Measurements from ENCODE around the gene ABHD14A. TPM values are rescaled to one million over a fixed set of nuclear protein-coding genes. Genes with fewer than 3 reads are reported as not detected.

The ABHD14A gene
- total and polyA plus RNA-seq, 2 of the 13 experiments (the other 11 are each of a cell fraction or from before 2014, with no cell fraction given): 29.5 to 46.9 TPM

DNA sequence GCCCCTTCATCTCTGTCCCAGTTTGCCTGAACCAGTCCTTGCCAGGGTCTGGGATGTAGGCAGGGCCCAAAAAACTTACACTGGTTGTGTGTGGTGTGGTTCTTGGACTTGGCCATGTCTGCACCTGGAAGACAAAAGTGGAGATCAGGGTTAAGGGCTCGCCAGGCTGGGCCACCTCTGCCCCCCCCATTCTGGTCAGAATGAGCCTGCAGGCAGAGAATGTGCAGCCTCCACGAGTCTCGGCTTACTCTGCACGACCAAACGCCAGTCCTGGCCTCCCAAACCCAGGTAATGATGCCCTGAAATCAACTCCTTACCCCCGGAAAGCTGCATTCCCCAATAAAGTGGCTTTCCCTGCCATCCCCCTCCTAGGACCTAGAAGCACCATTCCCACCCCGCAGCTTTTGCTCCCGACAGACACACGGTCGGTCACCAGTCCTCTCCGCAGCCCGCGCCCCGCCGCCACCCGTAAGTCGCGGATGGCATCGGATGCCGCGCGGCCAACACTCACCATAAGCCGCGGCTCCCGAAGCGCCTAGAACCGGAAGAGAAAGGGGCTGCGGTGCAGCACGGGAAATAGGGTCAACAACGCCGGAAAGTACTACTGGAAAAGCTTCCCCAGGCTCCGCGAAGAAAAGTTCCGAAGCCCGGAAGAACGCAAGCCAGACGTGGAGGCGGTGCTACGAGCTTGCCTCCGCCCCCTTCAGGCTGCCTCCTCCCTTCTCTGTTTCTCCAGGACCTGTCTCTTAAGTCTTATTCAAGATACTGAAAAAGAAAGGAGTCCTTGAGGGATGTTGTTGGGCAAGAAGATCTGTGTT, 20.7 kb downstream of the ABHD14A start, which contains the start of gene RPL29 (continued):
- TF ChIP-seq KDM3A (CRISPR knock-in tag; IDR thresholded peaks at IDR 0.05; ENCODE audit: low read depth) (peak; percentile 83), ATF1 (CRISPR knock-in tag; IDR thresholded peaks at IDR 0.05) (no peak), NONO (IDR thresholded peaks at IDR 0.05) (no peak), NONO (CRISPR knock-in tag; conservative IDR thresholded peaks at IDR 0.05) (peak; percentile 97), ZNF251 (CRISPR knock-in tag; IDR thresholded peaks at IDR 0.05) (no peak), BORCS8-MEF2B (CRISPR knock-in tag; IDR thresholded peaks at IDR 0.05) (peak; percentile 96; the same call in 1 of the 2 replicates), ZNF672 (CRISPR knock-in tag; IDR thresholded peaks at IDR 0.05) (no peak), HIVEP1 (CRISPR knock-in tag; IDR thresholded peaks at IDR 0.05) (peak; percentile 68; the same call in 1 of the 2 replicates), ISX (CRISPR knock-in tag; conservative IDR thresholded peaks at IDR 0.05) (no peak; the same call in 1 of the 2 replicates), PPARG (CRISPR knock-in tag; conservative IDR thresholded peaks at IDR 0.05) (peak; percentile 76), MIER2 (CRISPR knock-in tag; IDR thresholded peaks at IDR 0.05) (peak; percentile 72; the same call in 1 of the 2 replicates), ZFP82 (CRISPR knock-in tag; IDR thresholded peaks at IDR 0.05; ENCODE audit: borderline replicate concordance) (no peak)
- TF ChIP-seq, protein P1, sequence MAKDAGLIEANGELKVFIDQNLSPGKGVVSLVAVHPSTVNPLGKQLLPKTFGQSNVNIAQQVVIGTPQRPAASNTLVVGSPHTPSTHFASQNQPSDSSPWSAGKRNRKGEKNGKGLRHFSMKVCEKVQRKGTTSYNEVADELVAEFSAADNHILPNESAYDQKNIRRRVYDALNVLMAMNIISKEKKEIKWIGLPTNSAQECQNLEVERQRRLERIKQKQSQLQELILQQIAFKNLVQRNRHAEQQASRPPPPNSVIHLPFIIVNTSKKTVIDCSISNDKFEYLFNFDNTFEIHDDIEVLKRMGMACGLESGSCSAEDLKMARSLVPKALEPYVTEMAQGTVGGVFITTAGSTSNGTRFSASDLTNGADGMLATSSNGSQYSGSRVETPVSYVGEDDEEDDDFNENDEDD (CRISPR knock-in tag; IDR thresholded peaks at IDR 0.05; ENCODE audit: borderline replicate concordance): peak; percentile 57; the same call in 1 of the 2 replicates
- TF ChIP-seq, protein P2, sequence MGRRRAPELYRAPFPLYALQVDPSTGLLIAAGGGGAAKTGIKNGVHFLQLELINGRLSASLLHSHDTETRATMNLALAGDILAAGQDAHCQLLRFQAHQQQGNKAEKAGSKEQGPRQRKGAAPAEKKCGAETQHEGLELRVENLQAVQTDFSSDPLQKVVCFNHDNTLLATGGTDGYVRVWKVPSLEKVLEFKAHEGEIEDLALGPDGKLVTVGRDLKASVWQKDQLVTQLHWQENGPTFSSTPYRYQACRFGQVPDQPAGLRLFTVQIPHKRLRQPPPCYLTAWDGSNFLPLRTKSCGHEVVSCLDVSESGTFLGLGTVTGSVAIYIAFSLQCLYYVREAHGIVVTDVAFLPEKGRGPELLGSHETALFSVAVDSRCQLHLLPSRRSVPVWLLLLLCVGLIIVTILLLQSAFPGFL (CRISPR knock-in tag; IDR thresholded peaks at IDR 0.05): no peak
- TF ChIP-seq, protein P3, sequence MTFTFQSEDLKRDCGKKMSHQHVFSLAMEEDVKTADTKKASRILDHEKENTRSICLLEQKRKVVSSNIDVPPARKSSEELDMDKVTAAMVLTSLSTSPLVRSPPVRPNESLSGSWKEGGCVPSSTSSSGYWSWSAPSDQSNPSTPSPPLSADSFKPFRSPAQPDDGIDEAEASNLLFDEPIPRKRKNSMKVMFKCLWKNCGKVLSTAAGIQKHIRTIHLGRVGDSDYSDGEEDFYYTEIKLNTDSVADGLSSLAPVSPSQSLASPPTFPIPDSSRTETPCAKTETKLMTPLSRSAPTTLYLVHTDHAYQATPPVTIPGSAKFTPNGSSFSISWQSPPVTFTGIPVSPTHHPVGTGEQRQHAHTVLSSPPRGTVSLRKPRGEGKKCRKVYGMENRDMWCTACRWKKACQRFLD (CRISPR knock-in tag; IDR thresholded peaks at IDR 0.05; ENCODE audit: borderline replicate concordance): peak; percentile 90
- TF ChIP-seq, protein P4, sequence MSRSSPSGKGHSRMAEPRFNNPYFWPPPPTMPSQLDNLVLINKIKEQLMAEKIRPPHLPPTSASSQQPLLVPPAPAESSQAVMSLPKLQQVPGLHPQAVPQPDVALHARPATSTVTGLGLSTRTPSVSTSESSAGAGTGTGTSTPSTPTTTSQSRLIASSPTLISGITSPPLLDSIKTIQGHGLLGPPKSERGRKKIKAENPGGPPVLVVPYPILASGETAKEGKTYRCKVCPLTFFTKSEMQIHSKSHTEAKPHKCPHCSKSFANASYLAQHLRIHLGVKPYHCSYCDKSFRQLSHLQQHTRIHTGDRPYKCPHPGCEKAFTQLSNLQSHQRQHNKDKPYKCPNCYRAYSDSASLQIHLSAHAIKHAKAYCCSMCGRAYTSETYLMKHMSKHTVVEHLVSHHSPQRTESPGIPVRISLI (CRISPR knock-in tag; IDR thresholded peaks at IDR 0.05; ENCODE audit: borderline replicate concordance): peak; percentile 70; the same call in 1 of the 2 replicates
- TF ChIP-seq, protein P5, sequence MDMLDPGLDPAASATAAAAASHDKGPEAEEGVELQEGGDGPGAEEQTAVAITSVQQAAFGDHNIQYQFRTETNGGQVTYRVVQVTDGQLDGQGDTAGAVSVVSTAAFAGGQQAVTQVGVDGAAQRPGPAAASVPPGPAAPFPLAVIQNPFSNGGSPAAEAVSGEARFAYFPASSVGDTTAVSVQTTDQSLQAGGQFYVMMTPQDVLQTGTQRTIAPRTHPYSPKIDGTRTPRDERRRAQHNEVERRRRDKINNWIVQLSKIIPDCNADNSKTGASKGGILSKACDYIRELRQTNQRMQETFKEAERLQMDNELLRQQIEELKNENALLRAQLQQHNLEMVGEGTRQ (IDR thresholded peaks at IDR 0.05; ENCODE audit: low read depth, low read length): no peak
- TF ChIP-seq, protein P5 (CRISPR knock-in tag; IDR thresholded peaks at IDR 0.05; ENCODE audit: borderline replicate concordance): no peak
- TF ChIP-seq, protein P6, sequence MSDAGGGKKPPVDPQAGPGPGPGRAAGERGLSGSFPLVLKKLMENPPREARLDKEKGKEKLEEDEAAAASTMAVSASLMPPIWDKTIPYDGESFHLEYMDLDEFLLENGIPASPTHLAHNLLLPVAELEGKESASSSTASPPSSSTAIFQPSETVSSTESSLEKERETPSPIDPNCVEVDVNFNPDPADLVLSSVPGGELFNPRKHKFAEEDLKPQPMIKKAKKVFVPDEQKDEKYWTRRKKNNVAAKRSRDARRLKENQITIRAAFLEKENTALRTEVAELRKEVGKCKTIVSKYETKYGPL (CRISPR knock-in tag; IDR thresholded peaks at IDR 0.05): no peak
- TF ChIP-seq, protein P7, sequence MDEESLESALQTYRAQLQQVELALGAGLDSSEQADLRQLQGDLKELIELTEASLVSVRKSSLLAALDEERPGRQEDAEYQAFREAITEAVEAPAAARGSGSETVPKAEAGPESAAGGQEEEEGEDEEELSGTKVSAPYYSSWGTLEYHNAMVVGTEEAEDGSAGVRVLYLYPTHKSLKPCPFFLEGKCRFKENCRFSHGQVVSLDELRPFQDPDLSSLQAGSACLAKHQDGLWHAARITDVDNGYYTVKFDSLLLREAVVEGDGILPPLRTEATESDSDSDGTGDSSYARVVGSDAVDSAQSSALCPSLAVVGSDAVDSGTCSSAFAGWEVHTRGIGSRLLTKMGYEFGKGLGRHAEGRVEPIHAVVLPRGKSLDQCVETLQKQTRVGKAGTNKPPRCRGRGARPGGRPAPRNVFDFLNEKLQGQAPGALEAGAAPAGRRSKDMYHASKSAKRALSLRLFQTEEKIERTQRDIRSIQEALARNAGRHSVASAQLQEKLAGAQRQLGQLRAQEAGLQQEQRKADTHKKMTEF (CRISPR knock-in tag; IDR thresholded peaks at IDR 0.05): peak; percentile 91

Data from HepG2 (cell line).